ENCODE data around the gene PPIL1.

- TF ChIP-seq CTCF (IDR thresholded peaks at IDR 0.05; ENCODE audit: insufficient read depth, low read length, poor library complexity, severe bottlenecking) (no peak), EZH2phosphoT487 (conservative IDR thresholded peaks at IDR 0.05; ENCODE audit: low read length) (no peak)
Measured at GRCh38 chr6:36829919-36830544, 44.6 kb downstream of the PPIL1 start.
